GM12892 (cell line): ENCODE data around the gene SPSB1.

Source experiments
- DNase-seq: peaks from one replicate; pipeline ENCODE4 v3.0.0; 2011; ENCODE audit not compliant: insufficient read length
- FAIRE-seq: peaks from 2 replicates; lab custom pipeline; 2011; peaks lifted over from hg19 to GRCh38; lab: Jason Lieb, UNC
- POLR2A ChIP-seq: IDR thresholded peaks from 2 replicates; pipeline ENCODE4 v1.6.1; 2011; ENCODE audit warnings: low read depth, low read length, control low read depth
- POLR2AphosphoS5 ChIP-seq: IDR thresholded peaks from 2 replicates; pipeline ENCODE4 v1.6.1; 2011; ENCODE audit warnings: low read depth, low read length, control low read depth
- TAF1 ChIP-seq: IDR thresholded peaks from 2 replicates; pipeline ENCODE4 v1.6.1; 2011; ENCODE audit warnings: low read depth, mild to moderate bottlenecking, control low read depth, low read length, borderline replicate concordance

Gene SPSB1

GRCh38 chr1:9317072-9317471 lies 24.4 kb downstream of the SPSB1 start:
- TF ChIP-seq POLR2A (no peak), POLR2AphosphoS5 (no peak), TAF1 (no peak)
- DNase-seq (no peak), FAIRE-seq (peak; percentile 5)

- FAIRE-seq = no peak
These were observed 25.1 kb downstream of the SPSB1 start for GRCh38 chr1:9317591-9318417.

DNA sequence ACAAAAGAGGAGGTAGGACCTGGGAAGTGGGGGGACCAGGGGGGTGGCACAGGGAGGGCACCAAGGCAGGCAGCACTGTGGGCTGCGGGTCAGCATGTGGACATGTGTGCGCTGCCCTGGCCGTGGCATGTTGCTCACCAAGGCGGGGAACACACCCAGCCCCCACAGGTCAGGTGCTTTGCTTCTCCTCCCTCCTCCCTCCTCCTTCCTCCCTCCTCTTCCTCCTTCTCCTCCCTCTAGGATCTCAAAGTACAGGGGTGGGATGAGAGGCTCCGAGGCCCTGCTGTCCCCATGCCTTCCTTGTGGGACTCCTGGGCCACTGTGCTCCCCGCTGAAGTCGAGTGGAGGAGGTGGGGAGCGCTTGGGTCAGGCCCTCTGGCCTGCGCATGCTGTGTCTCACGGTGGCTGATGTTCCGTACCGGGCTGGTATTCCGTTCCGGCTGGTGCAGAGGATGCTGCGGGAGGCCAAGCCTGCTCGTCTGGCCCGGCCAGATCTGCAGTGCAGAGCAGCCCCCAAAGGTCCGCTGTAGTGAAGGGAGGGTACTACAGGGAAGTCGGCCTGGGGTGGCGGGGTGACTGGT lies 26.6 kb downstream of the SPSB1 start:
- DNase-seq = no peak
- no peak for TF ChIP-seq TAF1
- no peak for TF ChIP-seq POLR2A
- TF ChIP-seq POLR2AphosphoS5 = no peak
- no peak for FAIRE-seq

More at GRCh38 chr1:9317591-9318417, 25.1 kb downstream of the SPSB1 start:
- TF ChIP-seq POLR2AphosphoS5 (no peak), TAF1 (no peak), POLR2A (no peak)
- no peak for DNase-seq

GRCh38 chr1:9319789-9320519 lies 27.3 kb downstream of the SPSB1 start:
- TF ChIP-seq POLR2AphosphoS5 (no peak), TAF1 (no peak), POLR2A (no peak)
- FAIRE-seq = no peak
- DNase-seq = no peak

DNA sequence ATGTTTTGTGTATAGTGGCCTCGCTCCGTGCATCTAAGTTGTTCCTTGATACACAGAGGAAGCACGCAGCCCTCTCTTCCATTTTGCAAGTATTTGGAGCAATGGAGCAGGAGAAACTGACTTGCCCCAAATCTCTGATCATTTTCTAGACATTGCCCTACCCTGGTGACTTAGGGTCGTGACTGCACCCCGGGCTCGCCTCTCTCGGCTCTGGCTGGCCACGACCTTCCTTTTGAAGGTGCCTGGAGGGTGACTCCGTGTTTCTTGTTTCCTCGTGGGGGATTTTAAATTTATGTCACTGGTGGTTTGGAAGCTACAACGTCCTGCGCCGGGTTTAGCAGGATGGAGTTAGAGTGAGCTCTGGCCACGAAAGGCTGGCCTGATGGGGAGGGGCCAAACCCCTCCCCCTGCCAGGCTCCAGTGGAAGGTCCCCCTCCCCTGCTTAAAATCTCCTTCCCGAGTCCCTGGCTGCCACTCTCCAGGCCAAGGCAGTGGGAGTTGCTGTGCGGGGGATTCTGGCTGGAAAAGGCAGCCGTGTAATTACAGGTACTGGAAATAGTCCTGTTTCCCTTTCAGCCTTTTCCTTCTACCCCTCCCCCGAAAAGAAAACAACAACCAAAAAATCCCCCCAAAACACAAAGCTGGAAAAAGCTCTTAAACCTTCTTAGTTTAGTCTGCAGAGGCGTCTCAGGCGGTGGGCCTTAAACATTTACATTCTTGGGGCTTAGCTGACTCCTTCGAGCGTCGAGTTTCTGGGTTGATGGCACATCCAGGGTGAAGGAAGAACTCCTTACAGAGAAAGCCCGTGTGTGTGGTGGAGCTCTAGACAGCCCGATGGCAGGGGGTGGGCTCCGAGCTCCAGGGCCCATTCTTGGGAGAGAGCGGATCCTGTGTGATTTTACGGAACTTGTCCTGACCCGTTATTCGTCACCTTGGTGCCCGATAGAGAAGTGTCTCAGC lies 28.1 kb downstream of the SPSB1 start:
- FAIRE-seq (no peak), DNase-seq (no peak)

DNA sequence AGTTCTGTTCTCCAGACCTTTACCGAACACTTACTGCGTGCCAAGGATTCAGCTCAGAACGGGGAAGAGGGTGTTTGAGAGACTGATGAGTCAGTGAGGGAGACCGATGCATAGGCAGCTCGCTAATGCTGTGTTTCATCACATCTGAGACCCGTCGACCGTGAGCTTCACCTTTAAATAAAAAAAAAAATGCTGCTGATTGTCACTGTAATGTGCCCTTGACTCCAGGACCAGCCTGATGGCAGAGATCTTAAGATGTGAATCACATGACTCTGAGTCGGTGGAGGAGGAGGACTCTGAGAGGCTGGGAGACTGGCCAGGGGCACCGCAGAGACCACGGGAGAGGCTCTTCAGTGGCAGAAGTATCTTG lies 28.8 kb downstream of the SPSB1 start:
- TF ChIP-seq POLR2A (no peak), TAF1 (no peak), POLR2AphosphoS5 (no peak)
- no peak for FAIRE-seq
- no peak for DNase-seq

More for the DNA sequence above, 28.1 kb downstream of the SPSB1 start:
- TF ChIP-seq TAF1 = no peak
- no peak for TF ChIP-seq POLR2AphosphoS5
- TF ChIP-seq POLR2A = no peak

DNA sequence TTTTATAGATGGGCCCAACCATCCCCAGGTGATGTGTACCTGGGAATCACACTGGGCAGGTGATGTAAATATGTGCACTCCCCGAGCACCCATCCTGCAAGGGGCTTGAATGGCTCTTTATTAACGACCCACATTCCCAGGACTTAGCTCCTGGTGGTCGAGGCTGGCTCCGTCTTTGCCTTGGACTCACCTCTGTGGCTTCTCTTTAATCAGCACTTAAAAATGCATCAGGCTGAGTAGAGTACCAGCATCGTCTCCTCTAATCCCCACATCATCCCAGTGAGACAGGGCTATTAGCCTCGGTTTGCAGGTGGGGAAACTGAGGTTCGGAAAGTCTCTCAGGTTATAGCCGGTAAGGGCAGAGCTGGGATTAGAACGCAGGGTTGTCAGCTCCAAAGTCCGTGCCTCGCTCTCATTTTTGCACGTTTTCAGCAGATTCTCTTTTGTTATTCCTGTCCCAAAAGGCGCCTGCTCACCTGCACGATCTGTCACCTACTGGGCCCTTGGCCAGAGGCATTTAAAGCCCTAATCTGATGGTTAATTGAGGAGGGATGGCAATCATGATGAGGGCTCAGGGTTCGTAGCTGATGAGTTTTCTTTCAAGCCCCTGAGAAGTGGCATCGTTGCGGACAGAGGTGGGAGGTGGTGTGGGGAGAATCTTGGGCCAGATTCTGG lies 29.4 kb downstream of the SPSB1 start:
- TF ChIP-seq POLR2AphosphoS5 = no peak
- TF ChIP-seq POLR2A = no peak
- TF ChIP-seq TAF1 = no peak
- DNase-seq = no peak
- FAIRE-seq = no peak

- DNase-seq (no peak), FAIRE-seq (no peak)
- TF ChIP-seq POLR2A = no peak
- no peak for TF ChIP-seq TAF1
- TF ChIP-seq POLR2AphosphoS5 = no peak
These were observed 30.1 kb downstream of the SPSB1 start for GRCh38 chr1:9322661-9323244.

DNA sequence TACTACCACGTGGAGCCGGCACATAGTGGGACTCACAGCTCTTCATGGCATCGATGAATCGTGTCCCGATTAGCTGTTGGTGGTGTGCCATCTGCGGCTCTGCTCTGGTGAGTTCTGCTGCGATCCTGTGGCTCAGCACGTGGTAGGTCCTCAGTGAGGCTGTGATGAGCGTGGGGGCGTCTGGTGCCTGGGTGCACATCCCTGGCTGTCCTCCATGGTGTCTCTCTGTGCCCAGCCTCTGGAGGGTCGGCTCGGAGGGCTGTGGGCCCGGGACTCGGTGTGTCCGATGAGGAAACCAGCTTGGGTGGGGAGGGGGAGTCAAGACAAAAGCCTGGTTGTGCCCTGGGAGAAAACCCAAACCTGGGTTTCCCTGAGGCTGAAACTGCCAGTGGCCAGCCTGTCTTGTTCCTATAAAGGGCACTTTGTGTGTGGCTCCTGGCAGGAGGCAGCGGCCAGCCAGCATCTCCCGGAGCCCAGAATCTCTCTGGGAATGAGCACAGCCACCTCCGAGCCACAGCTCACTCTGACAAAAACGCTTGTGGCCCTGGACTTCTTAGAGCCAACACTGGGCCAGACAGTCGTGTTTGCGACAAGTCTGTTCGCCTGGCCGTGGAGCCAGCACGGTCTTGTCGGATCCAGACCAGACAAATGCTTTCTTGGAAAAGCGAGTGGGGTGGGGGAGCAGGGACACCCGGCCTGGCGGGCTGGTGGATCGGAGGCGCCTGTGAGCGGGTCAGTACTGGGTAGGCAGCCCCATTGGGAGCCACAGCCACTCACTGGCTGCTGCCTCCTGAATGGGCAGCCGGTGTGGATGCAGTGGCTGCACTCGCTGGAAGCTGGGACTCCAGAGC lies 31.8 kb downstream of the SPSB1 start:
- DNase-seq = no peak
- FAIRE-seq = no peak
- TF ChIP-seq TAF1 = no peak
- TF ChIP-seq POLR2A = no peak
- TF ChIP-seq POLR2AphosphoS5 = no peak

- no peak for TF ChIP-seq POLR2A
- no peak for TF ChIP-seq TAF1
- TF ChIP-seq POLR2AphosphoS5 = no peak
- no peak for FAIRE-seq
These were observed 33.9 kb downstream of the SPSB1 start for GRCh38 chr1:9326596-9326995.

More at GRCh38 chr1:9326596-9326995, 33.9 kb downstream of the SPSB1 start:
- no peak for DNase-seq
